K562 (cell line): Measurements from ENCODE around the gene NACA. TPM values are rescaled to one million over a fixed set of nuclear protein-coding genes. Genes with fewer than 3 reads are reported as not detected.

Experiments
- HDGF ChIP-seq: fragments of 450-650 bp; IDR thresholded peaks from 2 replicates; pipeline ENCODE4 v1.6.1; 2016
- HNRNPL ChIP-seq: fragments of 200-400 bp; formaldehyde crosslinking; IDR thresholded peaks from 2 replicates; pipeline ENCODE4 v1.6.1; 2017; ENCODE audit warnings: low read depth, mild to moderate bottlenecking, low read length
- LCOR ChIP-seq: sonication (generic); formaldehyde crosslinking; IDR thresholded peaks from 2 replicates; pipeline ENCODE4 v1.8.0; 2022; ENCODE audit warnings: mild to moderate bottlenecking, missing genetic modification reagents
- MECOM ChIP-seq: fragments of 250-450 bp; sonication (Bioruptor Pico); IDR thresholded peaks from 2 replicates; pipeline ENCODE4 v1.8.0; 2022; ENCODE audit warnings: inconsistent platforms
- NR2C1 ChIP-seq, 2 experiments: fragments of 450-650 bp; IDR thresholded peaks; 2 replicates each; pipeline ENCODE4 v1.6.1; 2017; ENCODE audit warnings: mild to moderate bottlenecking in 2 of 2, antibody characterized with exemption in 1 of 2, inconsistent platforms in 1 of 2, missing compliant biosample characterization in 1 of 2, missing genetic modification characterization in 1 of 2
- PYGO2 ChIP-seq: fragments of 450-650 bp; IDR thresholded peaks from 2 replicates; pipeline ENCODE4 v1.6.1; 2016; ENCODE audit warnings: mild to moderate bottlenecking, missing genetic modification characterization, moderate library complexity, missing compliant biosample characterization
- SIN3B ChIP-seq: fragments of 450-650 bp; IDR thresholded peaks from 2 replicates; pipeline ENCODE4 v1.6.1; 2017; ENCODE audit warnings: low read depth, mild to moderate bottlenecking, moderate library complexity
- ZBTB1 ChIP-seq: sonication (generic); formaldehyde crosslinking; IDR thresholded peaks from 2 replicates; pipeline ENCODE4 v1.8.1; 2023; ENCODE audit warnings: missing genetic modification reagents, low read depth, mild to moderate bottlenecking, borderline replicate concordance
- ZNF174 ChIP-seq: fragments of 250-450 bp; sonication (Bioruptor Pico); IDR thresholded peaks from 2 replicates; pipeline ENCODE4 v1.4.0; 2020; ENCODE audit warnings: mild to moderate bottlenecking
- polyA plus RNA-seq, 8 experiments: library from polyadenylated mRNA; depleted of rRNA in 4 of 8; stranded (reverse) in 5 of 8; unstranded in 3 of 8; fragments of >200 nt; fragmentation: Nextera tagmentation in 2 of 8; fragmentation: Illumina TruSeq in 1 of 8; extraction: Ambion mirVana in 2 of 8; extraction: Trizol in 1 of 8; gene quantifications; 2 replicates each; pipeline versions ENCODE4 v1.2.1 to v1.2.3, GENCODE V29; 2011 to 2014; ENCODE audit warnings: inconsistent platforms in 1 of 8, missing spikeins in 1 of 8
- total RNA-seq, 7 experiments: library from RNA; depleted of rRNA in 6 of 7; stranded (reverse); fragments of >200 nt in 6 of 7; fragmentation: Illumina TruSeq in 2 of 7; extraction: Trizol in 2 of 7; gene quantifications; 2 replicates each; pipeline versions ENCODE4 v1.2.1 to v1.2.3, GENCODE V29; 2011 to 2021; ENCODE audit warnings: low replicate concordance in 1 of 7
- TF ChIP-seq, protein P1 (sequence below): sonication (generic); formaldehyde crosslinking; IDR thresholded peaks from 2 replicates; pipeline ENCODE4 v1.8.1; 2023; ENCODE audit warnings: mild to moderate bottlenecking, missing genetic modification reagents, moderate library complexity
- TF ChIP-seq, protein P2 (sequence below): fragments of 450-650 bp; IDR thresholded peaks from 2 replicates; pipeline ENCODE4 v1.6.1; 2016; ENCODE audit warnings: borderline replicate concordance
- TF ChIP-seq, protein P3 (sequence below), 2 experiments: fragments of 450-650 bp in 1 of 2; sonication (generic) in 1 of 2; formaldehyde crosslinking in 1 of 2; IDR thresholded peaks; 2 replicates each; pipeline versions ENCODE4 v1.7.1 to v1.9.0; 2016 to 2022; ENCODE audit warnings: inconsistent platforms in 1 of 2, mild to moderate bottlenecking in 1 of 2, missing genetic modification reagents in 1 of 2
- TF ChIP-seq, protein P4 (sequence below): sonication (generic); formaldehyde crosslinking; IDR thresholded peaks from 2 replicates; pipeline ENCODE4 v1.8.0; 2022; ENCODE audit warnings: mild to moderate bottlenecking, missing genetic modification reagents

The NACA gene
- total and polyA plus RNA-seq, 9 of the 15 experiments (the other 6 are each of a cell fraction or from before 2014, with no cell fraction given) = 1,030 to 2,416 (median 1,645) TPM

DNA sequence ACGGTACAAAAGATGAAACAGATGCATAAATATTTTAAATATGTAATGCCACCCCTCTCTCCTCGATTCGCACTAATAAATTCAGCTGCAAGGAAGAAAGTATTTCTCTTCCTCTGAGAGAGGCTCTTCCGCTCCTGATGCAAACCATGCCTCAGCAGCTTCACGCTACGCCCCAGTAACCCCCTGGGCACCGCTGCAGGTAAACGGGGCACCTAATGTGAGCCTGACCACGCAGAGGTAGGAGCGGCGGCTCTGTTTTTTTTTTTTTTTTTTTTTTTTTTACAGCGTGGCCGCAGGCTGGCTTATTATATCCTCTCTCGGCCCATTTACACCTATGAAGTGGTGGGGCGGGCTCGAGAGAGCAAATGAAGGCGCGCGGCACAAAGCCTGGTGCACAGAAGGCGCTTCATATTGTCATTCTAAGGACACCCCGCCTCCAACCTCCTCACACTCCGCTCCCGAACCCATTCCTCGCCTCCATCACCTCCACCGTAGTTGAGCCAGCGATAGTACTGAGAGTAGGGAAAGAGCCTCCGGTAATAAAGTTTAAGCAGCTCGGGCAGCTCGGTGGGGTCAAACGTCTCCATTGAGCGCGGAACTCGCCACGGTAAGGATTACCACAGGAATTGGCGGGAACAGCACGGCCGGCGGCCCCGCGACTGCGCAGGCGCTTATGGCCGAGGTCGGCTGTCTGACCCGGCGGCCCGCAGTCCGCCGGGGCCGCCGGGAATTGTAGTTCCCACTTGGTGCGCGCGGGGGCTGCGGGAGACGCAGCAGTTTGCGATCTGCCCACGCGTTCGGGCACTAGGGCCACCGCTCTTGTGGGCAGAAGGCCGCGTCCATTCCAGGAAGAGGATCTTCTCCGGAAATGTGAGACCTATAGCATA lies 26.9 kb upstream of the NACA start, which contains the start of gene PRIM1 (continued):
- no peak for TF ChIP-seq PYGO2 (tag)
- TF ChIP-seq, protein P1, sequence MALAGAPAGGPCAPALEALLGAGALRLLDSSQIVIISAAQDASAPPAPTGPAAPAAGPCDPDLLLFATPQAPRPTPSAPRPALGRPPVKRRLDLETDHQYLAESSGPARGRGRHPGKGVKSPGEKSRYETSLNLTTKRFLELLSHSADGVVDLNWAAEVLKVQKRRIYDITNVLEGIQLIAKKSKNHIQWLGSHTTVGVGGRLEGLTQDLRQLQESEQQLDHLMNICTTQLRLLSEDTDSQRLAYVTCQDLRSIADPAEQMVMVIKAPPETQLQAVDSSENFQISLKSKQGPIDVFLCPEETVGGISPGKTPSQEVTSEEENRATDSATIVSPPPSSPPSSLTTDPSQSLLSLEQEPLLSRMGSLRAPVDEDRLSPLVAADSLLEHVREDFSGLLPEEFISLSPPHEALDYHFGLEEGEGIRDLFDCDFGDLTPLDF = peak; percentile 99
- TF ChIP-seq, protein P2, sequence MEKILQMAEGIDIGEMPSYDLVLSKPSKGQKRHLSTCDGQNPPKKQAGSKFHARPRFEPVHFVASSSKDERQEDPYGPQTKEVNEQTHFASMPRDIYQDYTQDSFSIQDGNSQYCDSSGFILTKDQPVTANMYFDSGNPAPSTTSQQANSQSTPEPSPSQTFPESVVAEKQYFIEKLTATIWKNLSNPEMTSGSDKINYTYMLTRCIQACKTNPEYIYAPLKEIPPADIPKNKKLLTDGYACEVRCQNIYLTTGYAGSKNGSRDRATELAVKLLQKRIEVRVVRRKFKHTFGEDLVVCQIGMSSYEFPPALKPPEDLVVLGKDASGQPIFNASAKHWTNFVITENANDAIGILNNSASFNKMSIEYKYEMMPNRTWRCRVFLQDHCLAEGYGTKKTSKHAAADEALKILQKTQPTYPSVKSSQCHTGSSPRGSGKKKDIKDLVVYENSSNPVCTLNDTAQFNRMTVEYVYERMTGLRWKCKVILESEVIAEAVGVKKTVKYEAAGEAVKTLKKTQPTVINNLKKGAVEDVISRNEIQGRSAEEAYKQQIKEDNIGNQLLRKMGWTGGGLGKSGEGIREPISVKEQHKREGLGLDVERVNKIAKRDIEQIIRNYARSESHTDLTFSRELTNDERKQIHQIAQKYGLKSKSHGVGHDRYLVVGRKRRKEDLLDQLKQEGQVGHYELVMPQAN = peak; percentile 53; the same call in 1 of the 2 replicates
- TF ChIP-seq, protein P3, sequence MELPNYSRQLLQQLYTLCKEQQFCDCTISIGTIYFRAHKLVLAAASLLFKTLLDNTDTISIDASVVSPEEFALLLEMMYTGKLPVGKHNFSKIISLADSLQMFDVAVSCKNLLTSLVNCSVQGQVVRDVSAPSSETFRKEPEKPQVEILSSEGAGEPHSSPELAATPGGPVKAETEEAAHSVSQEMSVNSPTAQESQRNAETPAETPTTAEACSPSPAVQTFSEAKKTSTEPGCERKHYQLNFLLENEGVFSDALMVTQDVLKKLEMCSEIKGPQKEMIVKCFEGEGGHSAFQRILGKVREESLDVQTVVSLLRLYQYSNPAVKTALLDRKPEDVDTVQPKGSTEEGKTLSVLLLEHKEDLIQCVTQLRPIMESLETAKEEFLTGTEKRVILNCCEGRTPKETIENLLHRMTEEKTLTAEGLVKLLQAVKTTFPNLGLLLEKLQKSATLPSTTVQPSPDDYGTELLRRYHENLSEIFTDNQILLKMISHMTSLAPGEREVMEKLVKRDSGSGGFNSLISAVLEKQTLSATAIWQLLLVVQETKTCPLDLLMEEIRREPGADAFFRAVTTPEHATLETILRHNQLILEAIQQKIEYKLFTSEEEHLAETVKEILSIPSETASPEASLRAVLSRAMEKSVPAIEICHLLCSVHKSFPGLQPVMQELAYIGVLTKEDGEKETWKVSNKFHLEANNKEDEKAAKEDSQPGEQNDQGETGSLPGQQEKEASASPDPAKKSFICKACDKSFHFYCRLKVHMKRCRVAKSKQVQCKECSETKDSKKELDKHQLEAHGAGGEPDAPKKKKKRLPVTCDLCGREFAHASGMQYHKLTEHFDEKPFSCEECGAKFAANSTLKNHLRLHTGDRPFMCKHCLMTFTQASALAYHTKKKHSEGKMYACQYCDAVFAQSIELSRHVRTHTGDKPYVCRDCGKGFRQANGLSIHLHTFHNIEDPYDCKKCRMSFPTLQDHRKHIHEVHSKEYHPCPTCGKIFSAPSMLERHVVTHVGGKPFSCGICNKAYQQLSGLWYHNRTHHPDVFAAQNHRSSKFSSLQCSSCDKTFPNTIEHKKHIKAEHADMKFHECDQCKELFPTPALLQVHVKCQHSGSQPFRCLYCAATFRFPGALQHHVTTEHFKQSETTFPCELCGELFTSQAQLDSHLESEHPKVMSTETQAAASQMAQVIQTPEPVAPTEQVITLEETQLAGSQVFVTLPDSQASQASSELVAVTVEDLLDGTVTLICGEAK (IDR thresholded peaks at IDR 0.05) = 0 out of 2 replicates have a peak, but pooled peaks have one; percentile 8
- TF ChIP-seq, protein P3 (CRISPR knock-in tag; IDR thresholded peaks at IDR 0.05) = no peak
- TF ChIP-seq ZBTB1 (CRISPR knock-in tag) = no peak
- TF ChIP-seq MECOM (CRISPR knock-in tag) = no peak
- peak; percentile 47; the same call in 1 of the 2 replicates for TF ChIP-seq SIN3B
- TF ChIP-seq, protein P4, sequence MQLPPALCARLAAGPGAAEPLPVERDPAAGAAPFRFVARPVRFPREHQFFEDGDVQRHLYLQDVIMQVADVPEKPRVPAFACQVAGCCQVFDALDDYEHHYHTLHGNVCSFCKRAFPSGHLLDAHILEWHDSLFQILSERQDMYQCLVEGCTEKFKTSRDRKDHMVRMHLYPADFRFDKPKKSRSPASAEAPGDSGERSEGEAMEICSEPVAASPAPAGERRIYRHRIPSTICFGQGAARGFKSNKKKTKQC (CRISPR knock-in tag) = peak; percentile 88; the same call in 1 of the 2 replicates
- TF ChIP-seq ZNF174 (CRISPR knock-in tag) = no peak
- TF ChIP-seq NR2C1 (IDR thresholded peaks at IDR 0.05) = peak; percentile 96
- peak; percentile 99 for TF ChIP-seq NR2C1 (tag; IDR thresholded peaks at IDR 0.05)
- peak; percentile 91 for TF ChIP-seq LCOR (CRISPR knock-in tag)
- TF ChIP-seq HDGF = no peak
- peak; percentile 73; the same call in 1 of the 2 replicates for TF ChIP-seq HNRNPL
